Effector memory CD8-positive, alpha-beta T cell (primary cell): ENCODE measurements around the gene CCNL2.
"Not testable (repeated sequence)": the region's sequence is repeated elsewhere in the genome, so short reads cannot be mapped to it uniquely, and the experiment has no call there.

Experiments used
- ATAC-seq: fragments of 150-1000 bp; cut with Tn5 transposase; replicated peaks from 2 replicates; pipeline ENCODE4 v1.10.0; 2021; ENCODE audit warnings: mild to moderate bottlenecking, moderate library complexity
- DNase-seq, 3 experiments: peaks; one replicate each; pipeline ENCODE4 v3.0.0; 2021
- H3K27ac Mint-ChIP-seq, 2 donors: one replicate each; pipeline ENCODE4 v1.8.0; 2022; ENCODE audit warnings: mild to moderate bottlenecking in 2 of 2, mixed read lengths in 2 of 2, moderate library complexity in 2 of 2
- H3K27me3 Mint-ChIP-seq, 2 donors: one replicate each; pipeline ENCODE4 v1.8.0; 2022; ENCODE audit warnings: mixed read lengths in 2 of 2
- H3K36me3 Mint-ChIP-seq: one replicate; pipeline ENCODE4 v1.8.0; 2022; ENCODE audit warnings: mild to moderate bottlenecking, moderate library complexity, mixed read lengths; ENCODE audit not compliant: insufficient read depth
- H3K4me1 Mint-ChIP-seq, 2 donors: one replicate each; pipeline ENCODE4 v1.8.0; 2022; ENCODE audit warnings: low read depth in 2 of 2, mixed read lengths in 2 of 2
- H3K4me3 Mint-ChIP-seq, 2 donors: one replicate each; pipeline ENCODE4 v1.8.0; 2022; ENCODE audit warnings: mild to moderate bottlenecking in 2 of 2, mixed read lengths in 2 of 2, moderate library complexity in 2 of 2
- H3K9me3 Mint-ChIP-seq, 2 donors: one replicate each; pipeline ENCODE4 v1.8.0; 2022; ENCODE audit warnings: mixed read lengths in 2 of 2

Gene CCNL2

DNA sequence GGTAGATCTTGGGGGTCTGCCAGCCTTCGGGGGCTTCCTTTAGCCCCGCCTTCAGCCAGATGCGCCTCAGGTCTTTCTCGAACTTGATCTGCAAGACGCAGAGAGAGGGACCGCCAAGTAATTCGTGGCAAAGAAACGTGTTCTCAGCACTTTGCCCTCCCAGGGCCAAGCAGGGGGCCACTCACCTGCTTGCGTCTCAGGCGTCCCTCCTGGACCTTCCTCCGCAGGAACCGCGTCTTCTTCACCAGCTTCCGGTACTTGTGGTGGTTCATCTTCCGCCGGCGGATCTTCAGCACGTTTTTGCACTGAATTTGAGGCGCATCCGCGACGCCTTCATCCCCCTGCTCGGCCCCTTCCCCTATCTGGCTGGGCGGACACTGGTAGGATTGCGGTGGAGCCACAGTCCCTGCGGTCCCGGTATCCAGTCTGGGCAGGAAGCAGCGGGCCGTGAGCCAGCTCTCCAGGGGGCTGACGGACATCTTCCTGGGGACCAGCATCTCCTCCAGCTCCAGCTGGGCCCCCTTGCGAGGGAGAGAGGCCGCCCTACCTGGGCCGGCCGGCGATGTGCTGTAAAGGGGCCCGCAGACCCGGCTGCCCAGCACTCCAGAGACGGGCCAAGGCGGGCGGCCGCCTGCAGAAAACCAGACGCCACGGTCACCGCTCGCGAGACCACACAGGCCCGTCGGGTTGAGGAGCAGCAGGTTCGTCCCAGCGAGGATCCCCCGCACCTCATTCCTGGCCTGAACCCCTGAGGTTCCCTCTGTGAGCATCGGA is 25.1 kb downstream of the CCNL2 start:
- H3K4me3 Mint-ChIP-seq: peak overlapping the region; percentile 87 to 89
- ATAC-seq (no peak), DNase-seq (no peak)
- peaks cover 11 to 13% of the 10 kb centered on the region in 2 donors for H3K4me1 Mint-ChIP-seq
- H3K27ac Mint-ChIP-seq: peak overlapping the region in 1 of 2 donors; percentile 96
- peaks cover 33% of the 10 kb centered on the region for H3K36me3 Mint-ChIP-seq
- no peaks in the 10 kb centered on the region for H3K27me3 Mint-ChIP-seq
- H3K9me3 Mint-ChIP-seq: no peaks in the 10 kb centered on the region

GRCh38 chr1:1373051-1373814 is 25.9 kb downstream of the CCNL2 start:
- H3K9me3 Mint-ChIP-seq: no peaks in the 10 kb centered on the region
- DNase-seq (no peak), ATAC-seq (no peak)
- no peaks in the 10 kb centered on the region for H3K27me3 Mint-ChIP-seq
- H3K36me3 Mint-ChIP-seq: peaks cover 33% of the 10 kb centered on the region
- H3K4me3 Mint-ChIP-seq: peak overlapping the region; percentile 31 to 87
- H3K4me1 Mint-ChIP-seq: peaks cover 11 to 13% of the 10 kb centered on the region in 2 donors
- H3K27ac Mint-ChIP-seq: peak overlapping the region in 1 of 2 donors; percentile 66

DNA sequence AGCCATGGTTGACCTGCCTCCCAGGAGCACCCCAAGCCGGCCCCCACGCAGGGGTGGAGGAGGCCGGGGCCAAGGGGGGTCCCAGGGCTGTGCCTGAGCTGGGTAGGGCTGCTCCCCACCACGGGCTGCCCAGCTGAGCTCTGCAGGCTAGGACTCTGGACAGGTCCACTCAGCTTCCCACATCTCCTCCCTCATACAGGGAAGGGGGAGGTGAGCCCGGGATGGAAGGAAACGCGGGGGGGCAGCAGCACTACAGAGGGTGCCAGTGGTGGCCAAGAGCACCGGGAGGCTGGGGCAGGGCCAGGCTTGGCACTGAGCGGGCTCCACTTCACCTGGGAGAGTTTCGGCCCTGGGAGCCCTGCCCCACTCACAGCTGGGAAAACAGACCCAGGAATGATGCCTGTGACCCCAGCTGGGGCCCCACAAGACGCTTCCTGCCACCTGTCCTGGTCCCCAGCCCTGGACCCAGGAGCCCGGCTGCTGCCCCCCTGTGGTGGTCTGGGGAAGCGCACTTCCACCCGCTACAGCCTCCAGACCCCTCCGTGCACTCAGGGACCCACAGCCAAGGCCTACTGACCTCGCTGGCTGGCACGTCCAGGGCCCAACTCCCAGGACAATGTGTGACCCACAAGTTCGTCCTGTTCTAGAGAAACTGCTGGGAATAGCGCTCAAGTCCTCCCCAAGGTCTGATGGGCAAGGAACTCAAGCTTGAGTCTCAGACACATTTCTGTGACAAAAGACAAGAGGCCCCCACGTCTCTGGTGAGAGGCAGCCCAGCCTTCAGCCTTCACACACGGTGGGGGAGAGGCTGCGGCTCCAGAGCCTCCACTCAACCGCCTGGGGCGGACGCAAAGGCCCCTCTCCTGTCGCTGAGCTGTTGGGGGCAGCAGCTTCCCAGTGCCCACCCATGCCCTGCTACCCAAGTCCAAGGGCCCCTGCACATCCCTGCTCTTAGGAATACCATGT is 27.1 kb downstream of the CCNL2 start:
- peak overlapping the region; percentile 56 to 71 for H3K27ac Mint-ChIP-seq
- H3K27me3 Mint-ChIP-seq: no peaks in the 10 kb centered on the region
- DNase-seq: peak; percentile 75 to 81 (median 75)
- peak overlapping the region; percentile 40 to 49 for H3K4me3 Mint-ChIP-seq
- ATAC-seq: peak; percentile 29
- peaks cover 33% of the 10 kb centered on the region for H3K36me3 Mint-ChIP-seq
- peaks cover 11 to 13% of the 10 kb centered on the region in 2 donors for H3K4me1 Mint-ChIP-seq
- H3K9me3 Mint-ChIP-seq: no peaks in the 10 kb centered on the region

DNA sequence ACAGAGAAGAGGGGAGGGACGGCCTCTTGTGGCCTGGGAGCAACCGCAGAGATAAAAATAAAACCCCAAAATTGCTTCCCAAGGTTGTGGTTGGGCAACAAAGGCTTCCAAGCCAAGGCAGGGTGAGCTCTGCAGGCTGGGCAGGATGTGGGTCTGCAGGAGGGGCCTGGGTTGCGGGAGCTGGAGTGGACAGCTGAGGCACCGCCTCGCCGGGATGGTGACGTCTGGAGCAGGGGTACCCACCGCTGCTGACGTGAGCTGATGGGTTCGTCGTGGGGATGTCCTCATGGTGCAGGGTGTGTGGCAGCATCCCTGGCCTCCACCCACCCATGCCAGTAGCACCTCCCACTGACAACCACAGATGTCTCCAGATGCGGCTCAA is 27.8 kb downstream of the CCNL2 start:
- DNase-seq: peak; percentile 76 to 84 (median 81)
- Mint-ChIP-seq H3K36me3 (peaks cover 33% of the 10 kb centered on the region), H3K4me1 (peaks cover 11 to 13% of the 10 kb centered on the region in 2 donors), H3K9me3 (no peaks in the 10 kb centered on the region), H3K27me3 (no peaks in the 10 kb centered on the region), H3K4me3 (peak overlapping the region; percentile 40 to 49), H3K27ac (peak overlapping the region; percentile 62 to 71)
- peak; percentile 73 for ATAC-seq

GRCh38 chr1:1370771-1371300 is 28.3 kb downstream of the CCNL2 start:
- H3K4me3 Mint-ChIP-seq: peak overlapping the region; percentile 40 to 49
- no peaks in the 10 kb centered on the region for H3K27me3 Mint-ChIP-seq
- DNase-seq: no peak
- no peak for ATAC-seq
- H3K9me3 Mint-ChIP-seq: no peaks in the 10 kb centered on the region
- H3K27ac Mint-ChIP-seq: peak overlapping the region; percentile 62 to 71
- peaks cover 11 to 13% of the 10 kb centered on the region in 2 donors for H3K4me1 Mint-ChIP-seq
- peaks cover 33% of the 10 kb centered on the region for H3K36me3 Mint-ChIP-seq

GRCh38 chr1:1370094-1370493 is 29.0 kb downstream of the CCNL2 start:
- not testable (repeated sequence) for H3K27ac Mint-ChIP-seq, ATAC-seq, H3K27me3 Mint-ChIP-seq, H3K9me3 Mint-ChIP-seq, DNase-seq
- H3K4me1 Mint-ChIP-seq: peaks cover 10 to 13% of the 10 kb centered on the region in 2 donors
- H3K4me3 Mint-ChIP-seq: peak overlapping the region in 1 of 2 donors; percentile 34
- peaks cover 27% of the 10 kb centered on the region for H3K36me3 Mint-ChIP-seq

DNA sequence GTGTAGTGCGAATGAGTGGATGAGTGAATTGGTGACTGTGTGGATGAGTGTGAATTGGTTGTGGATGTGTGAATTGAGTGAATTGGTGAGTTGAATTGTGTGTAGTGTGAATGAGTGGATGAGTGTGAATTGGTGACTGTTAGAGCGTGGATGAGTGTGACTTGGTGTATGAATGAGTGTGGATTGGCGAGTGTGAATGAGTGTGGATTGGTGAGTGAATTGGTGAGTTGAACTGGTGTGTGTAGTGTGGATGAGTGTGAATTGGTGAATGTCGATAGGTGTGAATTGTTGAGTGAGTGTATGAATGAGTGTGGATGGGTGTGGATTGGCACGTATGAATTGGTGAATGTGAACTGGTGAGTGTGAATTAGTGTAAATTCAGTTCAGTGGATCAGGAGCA is 31.8 kb downstream of the CCNL2 start:
- Mint-ChIP-seq H3K27ac (no peak overlapping the region), H3K4me3 (no peak overlapping the region), H3K27me3 (no peaks in the 10 kb centered on the region), H3K36me3 (peaks cover 20% of the 10 kb centered on the region), H3K9me3 (no peaks in the 10 kb centered on the region), H3K4me1 (peaks cover 3 to 5% of the 10 kb centered on the region in 2 donors)
- DNase-seq (no peak), ATAC-seq (no peak)

- peaks cover 13% of the 10 kb centered on the region for H3K36me3 Mint-ChIP-seq
- ATAC-seq (no peak), DNase-seq (no peak)
- peaks cover 0 to 2% of the 10 kb centered on the region in 2 donors for H3K4me1 Mint-ChIP-seq
- no peak overlapping the region for H3K4me3 Mint-ChIP-seq
- no peaks in the 10 kb centered on the region for H3K9me3 Mint-ChIP-seq
- H3K27me3 Mint-ChIP-seq: no peaks in the 10 kb centered on the region
- no peak overlapping the region for H3K27ac Mint-ChIP-seq
Observed at GRCh38 chr1:1366699-1367066, 32.5 kb downstream of the CCNL2 start.

GRCh38 chr1:1365875-1366698 is 33.0 kb downstream of the CCNL2 start:
- Mint-ChIP-seq H3K36me3 (peaks cover 7% of the 10 kb centered on the region), H3K4me3 (no peak overlapping the region), H3K27ac (no peak overlapping the region), H3K27me3 (peaks cover 1 to 4% of the 10 kb centered on the region in 2 donors), H3K9me3 (no peaks in the 10 kb centered on the region), H3K4me1 (no peaks in the 10 kb centered on the region)
- no peak for ATAC-seq
- DNase-seq: no peak

- Mint-ChIP-seq H3K27ac (no peak overlapping the region), H3K36me3 (peaks cover 1% of the 10 kb centered on the region), H3K4me1 (peaks cover 0 to 6% of the 10 kb centered on the region in 2 donors), H3K4me3 (no peak overlapping the region), H3K9me3 (no peaks in the 10 kb centered on the region), H3K27me3 (peaks cover 6 to 15% of the 10 kb centered on the region in 2 donors)
- no peak for DNase-seq
- no peak for ATAC-seq
Observed at GRCh38 chr1:1364266-1364665, 34.9 kb downstream of the CCNL2 start.

DNA sequence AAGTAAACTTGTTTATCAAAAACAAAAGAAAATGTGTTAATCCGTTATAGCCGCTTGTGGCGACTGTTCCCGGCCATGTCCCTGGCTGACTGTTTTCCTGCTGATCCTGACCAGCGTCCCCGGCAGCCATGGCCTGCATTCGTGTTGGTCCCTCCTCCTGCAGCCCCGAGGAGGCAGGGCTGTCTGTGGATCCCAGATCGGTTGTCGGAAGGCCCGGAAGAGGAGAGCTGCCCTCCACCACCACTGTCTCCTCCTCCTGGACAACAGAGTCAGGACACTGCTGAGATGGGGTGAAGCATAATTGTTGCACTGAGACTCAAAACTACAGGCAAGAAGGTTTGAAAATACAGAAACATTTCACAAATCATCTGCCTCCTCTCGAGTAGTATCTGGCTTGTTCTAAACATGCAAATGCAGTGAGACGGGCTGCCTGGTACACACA is 37.1 kb downstream of the CCNL2 start:
- H3K27ac Mint-ChIP-seq: no peak overlapping the region
- ATAC-seq (no peak), DNase-seq (no peak)
- H3K9me3 Mint-ChIP-seq: no peaks in the 10 kb centered on the region
- H3K4me3 Mint-ChIP-seq: no peak overlapping the region
- H3K36me3 Mint-ChIP-seq: no peaks in the 10 kb centered on the region
- peaks cover 20 to 37% of the 10 kb centered on the region in 2 donors for H3K27me3 Mint-ChIP-seq
- peaks cover 0 to 8% of the 10 kb centered on the region in 2 donors for H3K4me1 Mint-ChIP-seq
